ENCODE measurements around the gene ATXN7L3.

Gene ATXN7L3

DNA sequence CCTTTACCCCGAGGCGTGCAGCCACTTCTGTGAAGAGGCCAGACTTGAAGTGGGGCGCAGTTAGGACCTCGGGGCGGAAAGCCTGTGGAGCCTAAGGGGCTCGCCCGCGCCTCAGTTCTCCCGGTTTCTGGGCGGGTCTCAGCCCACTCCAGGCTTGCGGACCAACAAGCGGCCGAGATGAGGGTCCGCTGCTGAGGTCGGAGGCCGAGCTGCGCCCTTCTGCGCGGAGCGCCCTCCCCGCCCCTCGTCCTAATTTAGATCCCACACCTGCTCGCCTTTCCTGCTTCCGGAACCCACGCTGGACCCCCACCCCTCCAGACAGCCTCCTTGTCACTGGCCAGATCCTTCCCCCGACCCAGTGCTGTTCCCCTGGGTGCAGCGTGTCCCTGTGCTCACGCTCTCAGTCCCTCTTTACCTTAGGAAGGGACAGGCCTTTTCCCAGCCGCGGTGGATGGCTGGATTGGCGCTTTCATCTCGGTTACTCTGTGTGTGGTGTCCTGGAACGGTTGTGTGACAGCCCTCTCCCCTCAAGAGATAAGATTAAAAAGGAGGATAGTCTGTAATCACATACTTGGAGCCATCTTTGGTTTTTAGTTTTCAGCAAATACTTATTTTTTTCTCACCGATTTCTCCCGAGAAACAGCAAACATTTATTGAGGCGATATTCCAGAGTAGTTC is 933 bp upstream of the ATXN7L3 start:
- no peak for DNase-seq

DNA sequence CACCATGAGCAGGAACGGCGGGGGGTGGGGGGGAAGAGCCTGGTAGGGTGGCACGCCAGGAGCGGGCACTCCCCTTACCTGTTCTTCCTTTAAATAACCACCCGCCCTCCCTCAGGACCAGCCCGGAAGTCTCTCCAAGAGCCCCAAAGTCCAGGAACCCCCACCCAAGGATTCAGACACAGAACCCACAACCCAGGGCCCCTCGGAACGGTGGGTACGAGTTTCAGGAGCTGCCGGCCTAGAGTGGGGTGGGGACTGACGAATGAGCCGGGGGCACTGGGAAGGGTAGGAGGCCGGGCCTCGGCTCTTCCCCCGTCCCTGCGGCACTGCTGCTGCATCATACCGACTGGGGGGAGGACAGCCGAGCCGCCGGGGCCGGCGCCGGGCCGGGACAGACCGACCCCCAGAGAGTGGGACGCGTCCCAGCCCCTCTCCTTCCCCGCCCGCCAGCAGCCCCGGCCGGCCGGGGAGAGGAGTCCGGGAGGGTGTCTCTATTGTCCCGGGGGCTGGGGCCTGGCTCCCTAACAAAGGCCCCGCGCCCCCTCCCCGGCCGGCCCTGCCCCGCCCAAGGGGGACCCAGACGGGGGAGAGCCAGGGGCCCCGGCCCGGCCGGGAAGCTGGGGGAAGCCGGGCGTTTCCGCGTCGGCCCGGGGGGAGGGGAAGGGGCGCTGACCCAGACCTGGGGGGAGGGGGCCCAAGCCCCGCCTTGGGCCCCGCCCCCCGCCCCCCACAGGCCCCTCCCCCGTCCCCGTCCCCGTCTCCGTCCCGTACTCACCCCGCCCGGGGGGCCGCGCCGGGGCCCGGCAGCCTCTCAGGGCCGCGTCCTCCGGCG is 747 bp downstream of the ATXN7L3 start:
- DNase-seq = no peak

DNA sequence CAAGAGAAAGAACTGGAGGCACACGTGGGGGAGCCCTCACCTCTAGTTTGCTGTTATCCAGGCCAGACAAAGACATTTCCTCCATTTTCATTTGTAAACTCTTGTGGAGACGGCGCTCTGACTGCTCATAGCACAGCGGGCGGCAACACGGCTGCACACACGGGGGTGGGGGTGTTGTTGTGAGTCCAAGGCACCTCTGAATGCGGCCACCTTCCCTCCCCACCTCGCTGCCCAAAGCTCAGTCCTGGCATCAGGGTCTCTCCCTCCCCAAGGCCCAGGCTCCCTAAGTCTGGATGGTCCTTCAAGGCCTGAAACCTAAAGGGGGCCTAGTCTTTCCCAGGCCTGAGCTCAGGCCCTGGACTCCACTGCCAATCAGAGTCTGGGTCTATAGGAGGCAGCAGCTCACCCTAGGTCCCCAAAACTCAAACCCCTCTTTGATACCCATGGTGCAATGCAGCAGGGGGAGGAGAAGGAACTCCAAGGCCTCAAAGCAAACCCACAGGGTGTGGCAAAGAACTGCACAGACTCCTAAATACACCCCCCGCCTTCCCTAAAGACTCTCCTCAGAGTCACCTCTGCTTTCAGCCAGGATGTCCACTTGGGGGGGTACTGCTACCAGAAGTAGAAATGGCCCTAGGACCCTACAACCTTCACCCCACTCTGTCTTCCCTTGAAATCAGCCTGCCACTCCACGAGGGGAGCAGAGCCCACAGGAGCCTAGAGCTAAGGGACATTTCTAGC is 1.5 kb downstream of the ATXN7L3 start:
- DNase-seq = no peak

DNA sequence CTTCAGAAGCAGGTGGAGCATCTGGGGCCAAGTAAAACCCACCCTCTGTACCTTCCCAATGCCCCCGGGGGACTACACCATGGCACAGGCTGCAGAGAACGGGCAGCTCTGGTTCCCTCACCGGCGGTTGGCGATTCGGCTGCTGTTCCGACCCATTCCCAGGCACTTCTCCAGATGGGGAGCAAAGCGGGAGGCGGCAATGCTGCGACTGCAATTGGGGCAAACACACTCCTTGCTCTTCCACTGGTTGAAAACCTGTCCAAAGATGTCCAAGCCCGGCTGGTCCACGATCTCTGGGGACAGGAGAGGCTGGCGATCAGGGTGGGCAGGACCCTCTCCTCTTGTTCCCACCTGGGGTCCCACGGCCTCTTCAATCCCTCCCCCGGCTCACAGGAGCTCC is 2.6 kb downstream of the ATXN7L3 start:
- DNase-seq = no peak

DNA sequence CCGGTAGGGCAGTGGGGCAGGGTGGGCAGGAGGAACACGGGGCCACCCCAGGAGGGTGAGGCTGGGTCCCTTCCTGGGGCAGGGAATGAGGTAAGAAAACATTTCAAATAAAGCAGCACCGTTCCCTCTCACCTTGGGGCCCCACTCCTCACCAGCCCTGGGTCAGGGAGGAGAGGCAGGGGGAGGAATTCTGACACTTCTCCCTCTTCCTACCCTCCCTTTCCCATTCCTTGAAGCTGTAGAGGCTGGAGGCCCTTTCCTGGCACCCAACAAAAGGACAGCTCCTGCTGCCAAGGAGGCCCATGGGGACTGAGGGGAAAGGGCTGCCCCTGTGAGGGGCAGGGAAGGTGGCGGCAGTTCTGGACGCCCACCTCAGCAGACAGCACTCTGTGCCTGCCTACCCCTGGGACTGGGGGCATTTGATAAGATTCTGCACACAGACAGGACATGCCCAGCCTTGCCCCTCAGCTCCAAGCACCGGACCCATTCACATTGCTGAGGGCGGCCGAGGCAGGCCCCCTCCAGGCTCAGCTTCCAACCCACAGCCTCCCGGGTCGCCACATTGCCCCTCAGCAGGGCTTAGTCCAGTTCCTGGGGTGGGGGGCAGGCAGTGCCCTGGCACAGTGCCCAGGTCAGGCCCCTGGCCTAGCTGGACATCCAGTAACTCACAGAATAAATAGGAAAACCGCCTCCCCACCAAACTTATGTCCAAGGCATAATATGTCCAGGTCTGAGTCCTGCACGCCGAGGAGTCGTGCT is 6.2 kb downstream of the ATXN7L3 start:
- DNase-seq = no peak

DNA sequence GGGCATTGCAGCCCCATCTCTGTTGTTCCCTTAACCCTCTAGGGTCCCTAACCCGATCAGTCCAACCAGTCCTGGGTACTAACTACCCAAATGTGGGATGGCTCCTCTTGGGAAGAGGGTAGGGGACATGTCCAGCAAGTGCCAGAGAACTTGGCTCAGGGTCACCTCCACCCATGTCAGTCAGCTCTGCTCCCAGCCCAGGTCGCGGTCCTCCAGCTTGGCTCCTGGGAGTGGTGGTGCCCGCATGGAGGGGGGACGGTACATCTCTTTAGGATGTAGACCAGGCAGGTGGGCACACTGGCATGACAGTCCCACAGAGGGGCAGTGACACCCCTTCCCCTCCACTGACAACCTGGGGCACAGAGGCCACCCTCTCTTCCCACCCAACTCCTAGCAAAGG is 6.9 kb downstream of the ATXN7L3 start:
- DNase-seq = no peak

DNA sequence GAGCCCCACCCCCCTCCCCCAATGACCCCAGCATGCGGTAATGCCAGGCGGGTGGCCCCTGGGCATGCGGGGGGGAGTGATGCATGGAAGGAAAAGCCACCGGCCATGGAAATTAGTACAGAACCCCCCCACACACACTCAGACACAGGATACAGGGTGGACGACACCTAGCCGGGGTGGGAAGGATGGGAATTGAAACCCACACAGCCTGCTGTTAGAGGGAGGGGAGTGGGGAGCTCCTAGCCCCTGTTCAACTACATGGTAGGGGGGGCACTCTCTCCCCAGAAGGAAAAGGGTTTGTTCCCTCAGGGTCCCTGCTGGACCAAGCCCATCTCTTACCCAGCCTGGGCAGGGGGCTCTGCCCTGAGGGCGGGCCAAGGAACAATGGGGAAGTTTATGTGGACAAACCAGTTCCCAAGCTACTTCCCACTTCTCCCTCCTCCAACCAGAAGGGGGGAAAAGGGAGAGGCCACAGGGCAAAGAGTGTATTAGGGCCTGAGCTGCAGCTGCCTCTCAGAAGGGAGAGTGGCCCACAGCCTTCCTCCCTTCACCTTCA is 7.7 kb downstream of the ATXN7L3 start:
- DNase-seq = no peak

DNA sequence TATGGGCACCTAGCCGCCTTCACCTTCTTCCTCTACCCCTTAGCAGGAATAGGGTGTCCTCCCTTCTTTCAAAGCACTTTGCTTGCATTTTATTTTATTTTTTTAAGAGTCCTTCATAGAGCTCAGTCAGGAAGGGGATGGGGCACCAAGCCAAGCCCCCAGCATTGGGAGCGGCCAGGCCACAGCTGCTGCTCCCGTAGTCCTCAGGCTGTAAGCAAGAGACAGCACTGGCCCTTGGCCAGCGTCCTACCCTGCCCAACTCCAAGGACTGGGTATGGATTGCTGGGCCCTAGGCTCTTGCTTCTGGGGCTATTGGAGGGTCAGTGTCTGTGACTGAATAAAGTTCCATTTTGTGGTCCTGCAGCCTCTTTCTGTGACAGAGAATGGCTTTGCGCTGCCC is 8.3 kb downstream of the ATXN7L3 start:
- DNase-seq = no peak

DNA sequence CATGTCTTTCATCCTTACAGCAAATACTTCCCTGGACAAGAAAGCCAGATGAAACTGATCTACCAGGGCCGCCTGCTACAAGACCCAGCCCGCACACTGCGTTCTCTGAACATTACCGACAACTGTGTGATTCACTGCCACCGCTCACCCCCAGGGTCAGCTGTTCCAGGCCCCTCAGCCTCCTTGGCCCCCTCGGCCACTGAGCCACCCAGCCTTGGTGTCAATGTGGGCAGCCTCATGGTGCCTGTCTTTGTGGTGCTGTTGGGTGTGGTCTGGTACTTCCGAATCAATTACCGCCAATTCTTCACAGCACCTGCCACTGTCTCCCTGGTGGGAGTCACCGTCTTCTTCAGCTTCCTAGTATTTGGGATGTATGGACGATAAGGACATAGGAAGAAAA is 9.2 kb downstream of the ATXN7L3 start:
- no peak for DNase-seq

DNA sequence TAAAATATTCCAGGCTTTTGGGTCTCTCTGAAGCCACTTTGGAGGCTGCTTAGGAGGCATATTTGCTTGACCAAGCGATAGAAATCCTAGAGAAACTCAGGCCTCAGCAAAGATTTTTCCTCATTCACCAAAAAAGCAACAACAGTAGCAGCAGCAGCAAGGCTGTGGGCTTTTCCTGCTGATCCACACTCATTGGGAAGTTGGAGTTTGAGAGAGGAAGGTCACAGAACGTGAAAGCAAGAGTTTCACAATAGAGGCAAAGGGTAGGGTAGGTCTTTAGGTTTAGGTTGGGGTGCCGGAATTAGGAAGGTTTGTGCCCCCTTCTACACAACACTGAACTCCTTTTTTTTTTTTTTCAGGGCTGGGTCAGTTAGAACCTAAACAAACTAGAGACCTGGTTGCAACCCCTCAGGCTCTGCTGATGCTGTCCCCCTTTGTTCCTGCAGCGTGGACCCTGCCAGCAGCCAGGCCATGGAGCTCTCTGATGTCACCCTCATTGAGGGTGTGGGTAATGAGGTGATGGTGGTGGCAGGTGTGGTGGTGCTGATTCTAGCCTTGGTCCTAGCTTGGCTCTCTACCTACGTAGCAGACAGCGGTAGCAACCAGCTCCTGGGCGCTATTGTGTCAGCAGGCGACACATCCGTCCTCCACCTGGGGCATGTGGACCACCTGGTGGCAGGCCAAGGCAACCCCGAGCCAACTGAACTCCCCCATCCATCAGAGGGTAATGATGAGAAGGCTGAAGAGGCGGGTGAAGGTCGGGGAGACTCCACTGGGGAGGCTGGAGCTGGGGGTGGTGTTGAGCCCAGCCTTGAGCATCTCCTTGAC is 10.9 kb downstream of the ATXN7L3 start:
- no peak for DNase-seq

DNA sequence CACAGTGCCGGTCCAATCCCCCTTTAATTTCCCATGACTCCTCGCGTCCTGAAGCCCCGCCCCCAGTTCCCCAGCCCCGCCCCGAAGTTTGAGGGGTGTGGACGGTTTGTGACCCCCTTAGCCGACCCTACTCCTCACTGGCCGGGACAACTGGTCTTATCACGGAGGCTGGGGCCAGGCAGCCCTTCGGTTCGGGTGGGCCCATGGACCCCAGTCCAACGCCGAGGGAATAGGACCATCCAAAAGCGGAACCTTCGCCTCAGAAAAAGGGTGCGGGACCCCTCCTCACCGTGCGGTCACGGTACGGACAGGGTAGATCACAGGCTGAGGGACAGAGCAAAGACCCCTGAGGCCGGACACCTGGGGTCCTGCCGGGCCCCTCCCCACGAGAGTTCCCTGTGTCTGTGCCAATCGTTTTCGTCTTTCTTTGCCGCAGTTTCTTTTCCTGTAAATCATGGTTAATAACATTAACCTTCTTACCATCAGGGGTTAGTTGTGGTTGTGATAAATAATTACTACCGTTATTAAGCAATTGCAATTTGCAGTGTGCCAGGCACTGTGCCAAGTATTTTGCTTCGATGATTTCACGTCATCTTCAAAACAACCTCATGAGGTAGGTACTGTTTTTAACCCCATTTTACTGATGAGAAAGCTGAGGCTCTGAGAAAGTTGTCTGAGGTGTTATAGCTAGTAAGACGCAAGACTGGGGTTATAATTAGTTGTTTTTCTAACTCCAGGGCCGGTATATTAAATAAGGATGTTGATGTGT is 12.4 kb downstream of the ATXN7L3 start:
- no peak for DNase-seq

DNA sequence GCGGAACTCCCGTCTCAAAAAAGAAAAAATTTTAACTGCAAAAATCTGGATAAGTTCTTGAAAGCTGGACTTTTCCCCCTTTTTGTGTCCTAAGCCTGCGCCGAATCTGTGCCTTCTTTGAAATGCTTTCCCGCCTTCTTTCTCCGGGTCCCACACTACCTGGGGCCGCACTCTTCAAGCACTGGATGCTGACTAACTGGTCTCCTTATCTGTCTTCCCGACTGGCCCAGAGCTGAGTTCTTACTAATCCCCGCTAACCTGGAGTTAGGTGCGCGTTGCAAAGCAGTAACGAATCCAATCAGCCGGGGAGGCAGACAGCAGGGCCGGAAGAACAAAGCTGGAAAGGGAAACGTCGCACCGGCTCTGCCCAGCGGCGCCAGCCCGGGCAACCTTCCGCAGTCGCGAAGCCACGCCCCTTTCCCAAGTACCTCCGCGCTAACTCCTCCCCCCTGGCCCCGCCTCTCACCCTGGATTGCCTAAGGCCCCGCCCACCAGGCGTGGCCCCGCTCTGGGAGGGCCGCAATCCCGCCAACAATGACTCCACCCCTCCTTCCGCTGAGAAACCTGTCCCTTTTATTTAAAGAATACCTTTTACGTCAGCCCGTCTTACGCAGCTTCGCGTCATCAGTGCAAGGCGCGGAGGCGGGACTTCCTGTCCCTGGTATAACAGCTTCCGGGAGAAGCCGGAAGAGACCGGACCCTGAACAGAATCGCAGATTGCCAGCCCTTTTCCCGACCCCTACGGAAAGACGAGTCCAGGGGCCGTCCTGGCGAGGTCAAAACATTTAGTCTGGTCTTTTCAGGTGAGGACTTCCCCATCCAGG is 13.2 kb downstream of the ATXN7L3 start, which contains the start of gene TMUB2:
TSS of gene TMUB2 (plus strand) at position 666 of the 824 bp plus-strand sequence. CDS start 737 bp downstream, outside the sequence.
- peak; percentile 98 for DNase-seq

DNA sequence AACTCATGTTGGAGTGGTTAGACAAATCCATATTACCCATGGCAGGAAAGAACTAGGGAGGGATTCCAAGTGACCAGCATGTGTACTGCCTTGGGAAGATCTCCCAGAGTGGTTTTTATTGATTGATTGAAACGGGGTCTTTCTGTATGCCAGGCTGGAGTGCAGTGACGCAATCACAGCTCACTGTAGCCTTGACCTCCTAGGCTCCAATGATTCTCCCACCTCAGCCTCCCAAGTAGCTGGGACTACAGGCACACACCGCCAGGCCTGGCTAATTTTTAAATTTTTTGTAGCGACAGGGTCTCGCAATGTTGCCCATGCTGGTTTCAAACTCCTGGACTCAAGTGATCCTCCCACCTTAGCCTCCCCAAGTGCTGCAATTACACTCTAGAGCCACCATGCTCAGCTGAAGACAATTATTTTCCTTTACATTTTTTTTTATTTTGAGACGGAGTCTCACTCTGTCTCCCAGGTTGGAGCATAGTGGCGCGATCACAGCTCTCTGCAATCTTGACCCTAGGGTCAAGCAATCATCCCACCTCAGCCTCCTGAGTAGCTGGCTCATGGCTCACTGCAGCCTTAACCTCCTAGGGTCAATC is 15.4 kb downstream of the ATXN7L3 start:
- DNase-seq = no peak

DNA sequence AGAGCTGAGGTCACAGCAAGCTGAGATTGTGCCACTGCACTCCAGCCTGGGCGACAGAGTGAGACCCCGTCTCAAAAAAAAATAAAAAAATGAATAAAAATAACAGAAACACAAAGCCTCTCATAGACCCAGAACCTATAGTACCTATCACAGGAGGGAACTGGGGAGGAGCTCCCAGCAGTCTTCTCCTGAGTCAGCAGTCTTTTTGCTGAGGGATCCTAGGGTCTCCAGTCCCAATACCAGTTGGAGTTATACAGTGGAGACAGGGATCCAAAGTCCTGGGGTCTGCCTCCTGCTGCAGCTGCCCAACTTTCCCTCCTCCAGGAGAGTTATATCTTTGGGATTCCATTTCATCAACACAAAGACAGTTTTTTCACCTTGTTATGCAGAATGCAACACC is 16.7 kb downstream of the ATXN7L3 start:
- DNase-seq = no peak

DNA sequence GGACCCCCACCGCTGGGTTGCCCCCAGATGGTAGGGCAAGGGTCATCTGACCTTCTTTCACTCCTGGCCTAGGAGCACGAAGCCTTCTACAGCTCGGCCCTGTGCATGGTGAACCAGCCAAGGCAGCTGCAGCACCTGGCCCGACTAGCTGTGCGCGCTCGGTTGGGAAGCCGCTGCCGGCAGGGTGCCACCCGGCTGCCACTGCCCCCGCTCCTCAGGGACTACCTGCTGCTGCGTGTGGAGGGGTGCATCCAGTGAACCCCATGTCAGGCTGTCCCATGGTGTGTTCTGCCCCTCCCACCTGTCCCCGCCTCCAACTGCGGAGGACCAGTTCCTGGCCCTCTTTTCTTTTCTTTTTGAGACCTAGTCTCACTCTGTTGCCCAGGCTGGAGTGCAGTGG is 21.6 kb downstream of the ATXN7L3 start:
- DNase-seq = no peak

DNA sequence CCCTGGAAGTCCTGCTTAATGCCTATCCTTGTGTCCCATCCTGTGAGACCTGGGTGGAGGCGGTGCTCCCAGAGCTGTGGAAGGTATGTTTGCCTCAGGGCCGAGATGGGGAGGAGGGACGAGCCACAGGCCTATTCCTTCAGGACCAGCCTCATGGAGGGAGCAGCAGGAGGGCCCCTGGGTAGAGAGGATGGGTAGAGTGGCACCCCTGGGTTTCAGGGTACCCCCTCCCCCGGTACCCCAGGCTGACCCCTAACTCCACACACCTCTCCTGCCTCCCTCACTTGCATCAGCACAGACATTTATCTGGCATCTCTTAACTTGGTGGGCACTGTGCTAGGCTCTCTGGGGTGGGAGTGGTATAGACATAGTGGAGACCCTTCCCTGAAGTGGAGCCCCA is 22.0 kb downstream of the ATXN7L3 start:
- DNase-seq = no peak

DNA sequence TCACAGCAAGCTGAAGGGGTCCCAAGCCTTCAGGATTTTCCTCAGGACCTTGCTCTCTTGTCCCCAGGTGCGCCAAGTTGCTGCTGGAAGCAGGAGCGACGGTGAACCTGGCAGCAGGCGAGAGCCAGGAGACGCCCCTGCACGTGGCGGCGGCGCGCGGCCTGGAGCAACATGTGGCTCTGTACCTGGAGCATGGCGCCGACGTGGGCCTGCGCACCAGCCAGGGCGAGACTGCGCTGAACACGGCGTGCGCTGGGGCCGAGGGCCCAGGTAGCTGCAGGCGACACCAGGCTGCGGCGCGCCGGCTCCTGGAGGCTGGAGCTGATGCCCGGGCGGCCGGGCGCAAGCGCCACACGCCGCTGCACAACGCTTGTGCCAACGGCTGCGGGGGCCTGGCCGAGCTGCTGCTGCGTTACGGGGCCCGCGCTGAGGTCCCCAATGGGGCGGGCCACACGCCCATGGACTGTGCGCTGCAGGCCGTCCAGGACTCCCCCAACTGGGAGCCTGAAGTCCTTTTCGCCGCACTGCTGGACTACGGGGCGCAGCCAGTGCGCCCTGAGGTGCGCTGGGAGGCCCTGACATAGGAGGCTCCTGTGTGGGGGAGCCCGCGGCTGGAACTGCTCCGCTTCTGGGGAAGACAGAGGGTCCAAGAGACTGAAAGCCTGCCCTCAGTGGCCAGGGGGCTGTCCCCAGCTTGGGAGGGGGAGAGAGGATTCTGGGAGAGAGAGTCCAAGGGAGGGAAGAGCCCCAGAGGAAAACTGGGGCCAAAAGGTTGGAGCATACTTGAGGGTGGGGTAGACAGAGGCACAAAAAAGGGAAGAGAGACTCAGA is 22.8 kb downstream of the ATXN7L3 start:
- no peak for DNase-seq

DNA sequence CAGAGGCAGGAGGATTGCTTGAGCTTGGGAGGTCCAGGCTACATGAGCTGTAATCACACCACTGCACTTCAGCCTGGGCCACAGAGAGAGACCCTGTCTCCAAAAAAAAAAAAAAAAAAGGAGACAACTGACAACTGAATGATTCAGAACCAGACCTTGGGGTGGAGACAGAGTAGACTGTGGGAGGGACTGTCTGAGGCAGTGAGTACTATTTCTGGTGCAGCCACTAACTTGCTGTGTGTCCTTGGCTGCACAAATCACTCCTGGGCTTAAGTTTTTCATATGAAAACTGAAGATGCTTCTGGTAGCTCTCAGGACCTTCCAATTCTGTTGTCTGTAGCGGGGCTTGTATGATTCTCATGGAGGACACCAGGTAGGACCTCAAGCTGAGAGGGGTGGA is 23.4 kb downstream of the ATXN7L3 start:
- no peak for DNase-seq

DNA sequence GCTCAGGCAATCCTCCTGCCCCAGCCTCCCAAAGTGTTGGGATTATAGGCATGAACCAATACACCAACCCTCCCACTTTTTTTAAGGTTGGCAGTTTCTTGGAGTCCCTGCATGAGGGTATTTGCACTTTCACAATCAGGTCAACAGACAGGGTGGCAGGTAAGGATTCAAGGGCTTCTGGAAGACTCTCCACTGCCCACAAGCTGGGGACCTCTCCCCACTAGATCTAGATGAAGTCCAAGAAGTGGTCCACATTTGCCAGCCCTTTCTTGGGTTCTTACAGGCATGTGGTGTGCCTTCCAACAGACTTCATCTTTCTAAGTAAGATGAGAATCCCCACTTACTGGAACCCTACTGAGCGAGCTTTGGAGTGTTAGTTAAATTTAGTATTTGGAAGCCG is 25.3 kb downstream of the ATXN7L3 start:
- DNase-seq = no peak

All from NCI-H2081 treated with DMSO at 0.1 percent for 48 hours (cell line).